ENCODE results near the gene PNP.

DNA sequence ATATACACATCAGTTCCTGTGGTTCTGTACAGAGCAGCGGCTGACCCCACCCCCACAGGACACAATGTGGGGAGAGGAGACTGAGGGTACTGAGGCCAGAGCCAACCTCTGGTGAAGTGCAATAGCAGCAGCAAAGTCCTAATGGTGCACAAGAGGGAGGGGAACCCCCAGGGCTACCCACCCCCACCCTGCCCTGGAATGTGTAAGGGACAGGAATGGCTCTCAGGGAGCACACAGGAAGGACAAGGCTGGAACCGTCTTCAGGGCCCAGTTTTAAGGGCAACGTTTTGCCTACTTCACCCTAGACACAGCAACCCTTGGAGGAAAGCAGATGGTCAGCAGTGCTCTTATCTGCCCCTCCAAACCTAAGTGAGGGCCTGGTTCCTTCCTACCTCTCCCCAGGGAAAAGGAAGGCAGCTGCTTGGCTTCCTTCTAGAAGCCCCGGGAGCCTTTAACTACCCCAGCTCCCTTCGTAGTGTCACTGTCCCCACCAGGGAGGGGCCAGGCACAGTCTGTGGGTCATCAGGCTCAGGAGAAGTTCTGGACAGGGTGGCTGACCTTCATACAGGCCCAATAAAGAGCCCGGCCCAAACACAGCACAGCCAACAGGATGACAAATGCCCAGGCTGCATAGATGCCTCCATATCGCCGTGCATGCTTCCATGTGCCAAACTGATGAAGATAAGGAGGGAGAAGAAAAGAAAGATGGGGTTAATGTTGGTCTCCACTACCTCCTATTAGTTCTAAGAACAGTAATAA lies 11.0 kb upstream of the PNP start:
- TF ChIP-seq EZH2 (IDR thresholded peaks at IDR 0.05; ENCODE audit: borderline replicate concordance, low read depth, low read length, poor library complexity, severe bottlenecking) (no peak), CTCF (conservative IDR thresholded peaks at IDR 0.05; ENCODE audit: low read depth, low read length) (no peak)

Data from A673 (cell line).